GM10847 (cell line): ENCODE measurements around the gene TRMT10C.
A peak's percentile ranks its signal among the peaks of the same experiment; 100 is the strongest.

Experiments
- POLR2A ChIP-seq: IDR thresholded peaks from 2 replicates; pipeline ENCODE4 v1.6.1; 2011; ENCODE audit not compliant: insufficient read length; ENCODE audit errors: extremely low read depth

TRMT10C gene

GRCh38 chr3:101561630-101562328 lies at the start of gene TRMT10C:
TSS of gene TRMT10C (plus strand) at chr3:101561868. CDS start at chr3:101564782, 2,914 bp downstream.
- peak; percentile 67 for TF ChIP-seq POLR2A

GRCh38 chr3:101512396-101512645 lies 49.3 kb upstream of the TRMT10C start:
- no peak for TF ChIP-seq POLR2A

GRCh38 chr3:101512646-101513418 lies 48.8 kb upstream of the TRMT10C start, which contains the start of gene SENP7:
TSS of gene SENP7 (minus strand) at chr3:101513212. CDS start at chr3:101513130, 82 bp downstream.
- peak; percentile 25 for TF ChIP-seq POLR2A

- TF ChIP-seq POLR2A = no peak
Observed at GRCh38 chr3:101513419-101513986, 48.2 kb upstream of the TRMT10C start.

GRCh38 chr3:101518421-101518871 lies 43.2 kb upstream of the TRMT10C start:
- TF ChIP-seq POLR2A = no peak

GRCh38 chr3:101519685-101520365 lies 41.8 kb upstream of the TRMT10C start:
- no peak for TF ChIP-seq POLR2A

GRCh38 chr3:101521211-101521701 lies 40.4 kb upstream of the TRMT10C start:
- TF ChIP-seq POLR2A = no peak

- TF ChIP-seq POLR2A = no peak
Observed at GRCh38 chr3:101527441-101527840, 34.2 kb upstream of the TRMT10C start.

- TF ChIP-seq POLR2A = no peak
Observed at GRCh38 chr3:101527906-101528305, 33.8 kb upstream of the TRMT10C start.

- TF ChIP-seq POLR2A = no peak
Observed at GRCh38 chr3:101529816-101530685, 31.6 kb upstream of the TRMT10C start.

- TF ChIP-seq POLR2A = no peak
Observed at GRCh38 chr3:101530686-101531047, 31.0 kb upstream of the TRMT10C start.

- no peak for TF ChIP-seq POLR2A
Observed at GRCh38 chr3:101531473-101532086, 30.1 kb upstream of the TRMT10C start.

- no peak for TF ChIP-seq POLR2A
Observed at GRCh38 chr3:101532783-101533602, 28.7 kb upstream of the TRMT10C start.
